ENCODE data around the gene NAALADL2. TPM values are rescaled to one million over a fixed set of nuclear protein-coding genes. Genes with fewer than 3 reads are reported as not detected.

Gene NAALADL2
- total and polyA plus RNA-seq, 2 of the 13 experiments (the other 11 are each of a cell fraction or from before 2014, with no cell fraction given), result 0.08 TPM; not detected in 1

DNA sequence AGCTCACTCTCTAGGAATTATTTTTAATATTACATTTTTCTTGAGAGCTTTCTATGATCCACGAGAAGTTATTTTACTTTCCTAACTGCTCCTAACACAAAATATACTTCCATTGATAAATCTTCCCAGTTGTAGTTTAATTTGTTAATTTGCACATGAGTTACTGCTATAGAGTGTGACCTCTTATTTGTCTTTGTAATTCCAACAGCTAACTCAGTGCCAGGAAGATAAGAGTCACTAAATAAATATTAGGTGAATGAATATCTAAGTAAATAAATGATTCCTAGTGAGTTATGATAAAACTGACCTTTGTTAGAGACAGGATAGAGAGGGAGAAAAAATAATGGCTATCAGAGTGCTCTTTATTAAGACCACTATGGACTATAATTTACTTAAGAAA, 319.9 kb downstream of the NAALADL2 start:
- Histone ChIP-seq H3K4me2 (ENCODE audit: low read depth, low read length) (no peak overlapping the region), H3K27ac (ENCODE audit: extremely low read length, insufficient read depth, low read length) (no peak overlapping the region), H2AFZ (ENCODE audit: low read length) (no peak overlapping the region), H3K36me3 (replicated peaks in 1 of 2; ENCODE audit: control insufficient read depth in 1 of 2, insufficient read depth in 2 of 2, low read length in 2 of 2) (no peaks in the 10 kb centered on the region), H3K9me3 (ENCODE audit: low read length) (no peaks in the 10 kb centered on the region), H4K20me1 (ENCODE audit: insufficient read depth, low read length) (no peaks in the 10 kb centered on the region), H3K79me2 (ENCODE audit: insufficient read depth, low read length) (no peaks in the 10 kb centered on the region), H3K9ac (ENCODE audit: insufficient read depth, low read depth, low read length) (no peak overlapping the region), H3K4me1 (ENCODE audit: insufficient read depth, low read length) (no peaks in the 10 kb centered on the region), H3K27me3 (ENCODE audit: control insufficient read depth in 1 of 2, insufficient read depth in 2 of 2, low read length in 2 of 2) (no peaks in the 10 kb centered on the region), H3K4me3 (replicated peaks in 1 of 3; ENCODE audit: insufficient read depth in 1 of 3, low read depth in 2 of 3, low read length in 3 of 3) (no peak overlapping the region)
- ChIA-PET POLR2A (no interaction called here), CTCF (ENCODE audit: low intra/inter-chr PET ratio, low total read pairs) (no interaction called here)
- in situ Hi-C loops (cut with HindIII; ENCODE audit: extremely low pct_ligation_motif_present, low pct_unique_long_range_greater_than_20kb), result no loop called here
- TF ChIP-seq FOXC1 (CRISPR knock-in tag; IDR thresholded peaks at IDR 0.05; ENCODE audit: borderline replicate concordance) (no peak), KDM1A (CRISPR knock-in tag; IDR thresholded peaks at IDR 0.05) (no peak), KMT2A (CRISPR knock-in tag; IDR thresholded peaks at IDR 0.05) (no peak), ARNTL (CRISPR knock-in tag; IDR thresholded peaks at IDR 0.05) (no peak), ZNF569 (CRISPR knock-in tag; IDR thresholded peaks at IDR 0.05; ENCODE audit: borderline replicate concordance) (no peak), ZNF264 (CRISPR knock-in tag; IDR thresholded peaks at IDR 0.05) (no peak), ZNF781 (CRISPR knock-in tag; IDR thresholded peaks at IDR 0.05; ENCODE audit: borderline replicate concordance, not compliant biosample characterization) (no peak), ZNF12 (CRISPR knock-in tag; IDR thresholded peaks at IDR 0.05) (no peak), ETV5 (CRISPR knock-in tag; IDR thresholded peaks at IDR 0.05; ENCODE audit: borderline replicate concordance) (no peak)
- TF ChIP-seq, protein P1, sequence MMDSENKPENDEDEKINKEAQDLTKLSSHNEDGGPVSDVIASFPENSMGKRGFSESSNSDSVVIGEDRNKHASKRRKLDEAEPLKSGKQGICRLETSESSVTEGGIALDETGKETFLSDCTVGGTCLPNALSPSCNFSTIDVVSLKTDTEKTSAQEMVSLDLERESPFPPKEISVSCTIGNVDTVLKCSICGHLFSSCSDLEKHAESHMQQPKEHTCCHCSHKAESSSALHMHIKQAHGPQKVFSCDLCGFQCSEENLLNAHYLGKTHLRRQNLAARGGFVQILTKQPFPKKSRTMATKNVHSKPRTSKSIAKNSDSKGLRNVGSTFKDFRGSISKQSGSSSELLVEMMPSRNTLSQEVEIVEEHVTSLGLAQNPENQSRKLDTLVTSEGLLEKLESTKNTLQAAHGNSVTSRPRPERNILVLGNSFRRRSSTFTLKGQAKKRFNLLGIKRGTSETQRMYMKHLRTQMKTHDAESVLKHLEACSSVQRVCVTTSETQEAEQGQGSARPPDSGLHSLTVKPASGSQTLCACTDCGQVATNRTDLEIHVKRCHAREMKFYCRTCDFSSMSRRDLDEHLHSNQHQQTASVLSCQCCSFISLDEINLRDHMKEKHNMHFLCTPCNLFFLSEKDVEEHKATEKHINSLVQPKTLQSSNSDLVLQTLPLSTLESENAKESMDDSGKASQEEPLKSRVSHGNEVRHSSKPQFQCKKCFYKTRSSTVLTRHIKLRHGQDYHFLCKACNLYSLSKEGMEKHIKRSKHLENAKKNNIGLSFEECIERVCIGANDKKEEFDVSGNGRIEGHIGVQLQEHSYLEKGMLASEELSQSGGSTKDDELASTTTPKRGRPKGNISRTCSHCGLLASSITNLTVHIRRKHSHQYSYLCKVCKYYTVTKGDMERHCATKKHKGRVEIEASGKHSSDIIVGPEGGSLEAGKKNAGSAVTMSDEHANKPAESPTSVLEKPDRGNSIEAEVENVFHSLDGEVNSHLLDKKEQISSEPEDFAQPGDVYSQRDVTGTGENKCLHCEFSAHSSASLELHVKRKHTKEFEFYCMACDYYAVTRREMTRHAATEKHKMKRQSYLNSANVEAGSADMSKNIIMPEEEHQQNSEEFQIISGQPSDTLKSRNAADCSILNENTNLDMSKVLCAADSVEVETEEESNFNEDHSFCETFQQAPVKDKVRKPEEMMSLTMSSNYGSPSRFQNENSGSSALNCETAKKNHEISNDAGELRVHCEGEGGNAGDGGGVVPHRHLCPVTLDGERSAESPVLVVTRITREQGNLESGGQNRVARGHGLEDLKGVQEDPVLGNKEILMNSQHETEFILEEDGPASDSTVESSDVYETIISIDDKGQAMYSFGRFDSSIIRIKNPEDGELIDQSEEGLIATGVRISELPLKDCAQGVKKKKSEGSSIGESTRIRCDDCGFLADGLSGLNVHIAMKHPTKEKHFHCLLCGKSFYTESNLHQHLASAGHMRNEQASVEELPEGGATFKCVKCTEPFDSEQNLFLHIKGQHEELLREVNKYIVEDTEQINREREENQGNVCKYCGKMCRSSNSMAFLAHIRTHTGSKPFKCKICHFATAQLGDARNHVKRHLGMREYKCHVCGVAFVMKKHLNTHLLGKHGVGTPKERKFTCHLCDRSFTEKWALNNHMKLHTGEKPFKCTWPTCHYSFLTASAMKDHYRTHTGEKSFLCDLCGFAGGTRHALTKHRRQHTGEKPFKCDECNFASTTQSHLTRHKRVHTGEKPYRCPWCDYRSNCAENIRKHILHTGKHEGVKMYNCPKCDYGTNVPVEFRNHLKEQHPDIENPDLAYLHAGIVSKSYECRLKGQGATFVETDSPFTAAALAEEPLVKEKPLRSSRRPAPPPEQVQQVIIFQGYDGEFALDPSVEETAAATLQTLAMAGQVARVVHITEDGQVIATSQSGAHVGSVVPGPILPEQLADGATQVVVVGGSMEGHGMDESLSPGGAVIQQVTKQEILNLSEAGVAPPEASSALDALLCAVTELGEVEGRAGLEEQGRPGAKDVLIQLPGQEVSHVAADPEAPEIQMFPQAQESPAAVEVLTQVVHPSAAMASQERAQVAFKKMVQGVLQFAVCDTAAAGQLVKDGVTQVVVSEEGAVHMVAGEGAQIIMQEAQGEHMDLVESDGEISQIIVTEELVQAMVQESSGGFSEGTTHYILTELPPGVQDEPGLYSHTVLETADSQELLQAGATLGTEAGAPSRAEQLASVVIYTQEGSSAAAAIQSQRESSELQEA (CRISPR knock-in tag; IDR thresholded peaks at IDR 0.05; ENCODE audit: not compliant biosample characterization), result no peak
- no peak for FAIRE-seq
- no peak for ATAC-seq
- 0% methylated on average over 1 of the region's 1 CpG for WGBS (ENCODE audit: low lambda C conversion rate)
- BruUV-seq (replicated peaks), result no TSS peak
- intact Hi-C loops (cut with micrococcal nuclease; ENCODE audit: unreplicated experiment), result no loop called here
- no peak for DNase-seq (ENCODE audit: low spot score)
